ENCODE results near the gene DAAM1. TPM values are rescaled to one million over a fixed set of nuclear protein-coding genes. Genes with fewer than 3 reads are reported as not detected.

DAAM1 gene
- total RNA-seq, 1 donor: 19.5 TPM

GRCh38 chr14:59155886-59156285 is 32.6 kb upstream of the DAAM1 start:
- H3K27ac ChIP-seq (ENCODE audit: low read depth, low read length): no peak overlapping the region
- H3K79me2 ChIP-seq (ENCODE audit: insufficient read depth, low read length): no peaks in the 10 kb centered on the region
- no peaks in the 10 kb centered on the region for H3K36me3 ChIP-seq (ENCODE audit: insufficient read depth, low read length)
- no peaks in the 10 kb centered on the region for H3K9me3 ChIP-seq (ENCODE audit: low read depth, low read length)
- no peak overlapping the region for H2AFZ ChIP-seq (ENCODE audit: low read length)
- no peak overlapping the region for H3K4me2 ChIP-seq (ENCODE audit: insufficient read depth, low read length)
- H4K20me1 ChIP-seq (ENCODE audit: insufficient read depth, low read length): no peaks in the 10 kb centered on the region
- no peaks in the 10 kb centered on the region for H3K4me1 ChIP-seq (ENCODE audit: insufficient read depth, low read length)
- no peak overlapping the region for H3K4me3 ChIP-seq (ENCODE audit: insufficient read depth, low read length)
- peaks cover 12% of the 10 kb centered on the region for H3K27me3 ChIP-seq (ENCODE audit: insufficient read depth, low read length)
- no peak for DNase-seq (ENCODE audit: insufficient read length, low spot score, missing footprints)
- TF ChIP-seq CTCF (IDR thresholded peaks at IDR 0.05; ENCODE audit: extremely low read depth, low read depth, low read length): no peak

- no peak for TF ChIP-seq CTCF (IDR thresholded peaks at IDR 0.05; ENCODE audit: extremely low read depth, low read depth, low read length)
- Histone ChIP-seq H3K9me3 (ENCODE audit: low read depth, low read length) (no peaks in the 10 kb centered on the region), H3K36me3 (ENCODE audit: insufficient read depth, low read length) (no peaks in the 10 kb centered on the region), H3K27ac (ENCODE audit: low read depth, low read length) (no peak overlapping the region), H3K79me2 (ENCODE audit: insufficient read depth, low read length) (no peaks in the 10 kb centered on the region), H3K4me2 (ENCODE audit: insufficient read depth, low read length) (no peak overlapping the region), H3K27me3 (ENCODE audit: insufficient read depth, low read length) (peaks cover 8% of the 10 kb centered on the region), H2AFZ (ENCODE audit: low read length) (no peak overlapping the region), H3K4me1 (ENCODE audit: insufficient read depth, low read length) (peaks cover 9% of the 10 kb centered on the region), H4K20me1 (ENCODE audit: insufficient read depth, low read length) (no peaks in the 10 kb centered on the region), H3K4me3 (ENCODE audit: insufficient read depth, low read length) (no peak overlapping the region)
- DNase-seq (ENCODE audit: insufficient read length, low spot score, missing footprints): no peak
Measured at GRCh38 chr14:59159169-59159568, 29.3 kb upstream of the DAAM1 start.

GRCh38 chr14:59160506-59160905 is 28.0 kb upstream of the DAAM1 start:
- Histone ChIP-seq H3K36me3 (ENCODE audit: insufficient read depth, low read length) (no peaks in the 10 kb centered on the region), H3K4me1 (ENCODE audit: insufficient read depth, low read length) (peaks cover 9% of the 10 kb centered on the region), H3K79me2 (ENCODE audit: insufficient read depth, low read length) (no peaks in the 10 kb centered on the region), H3K4me3 (ENCODE audit: insufficient read depth, low read length) (no peak overlapping the region), H3K9me3 (ENCODE audit: low read depth, low read length) (no peaks in the 10 kb centered on the region), H4K20me1 (ENCODE audit: insufficient read depth, low read length) (no peaks in the 10 kb centered on the region), H3K27me3 (ENCODE audit: insufficient read depth, low read length) (peaks cover 8% of the 10 kb centered on the region), H2AFZ (ENCODE audit: low read length) (no peak overlapping the region), H3K4me2 (ENCODE audit: insufficient read depth, low read length) (no peak overlapping the region), H3K27ac (ENCODE audit: low read depth, low read length) (no peak overlapping the region)
- peak; percentile 42 for DNase-seq (ENCODE audit: insufficient read length, low spot score, missing footprints)
- no peak for TF ChIP-seq CTCF (IDR thresholded peaks at IDR 0.05; ENCODE audit: extremely low read depth, low read depth, low read length)

GRCh38 chr14:59161561-59162175 is 26.8 kb upstream of the DAAM1 start:
- no peaks in the 10 kb centered on the region for H3K79me2 ChIP-seq (ENCODE audit: insufficient read depth, low read length)
- no peak for TF ChIP-seq CTCF (IDR thresholded peaks at IDR 0.05; ENCODE audit: extremely low read depth, low read depth, low read length)
- H3K9me3 ChIP-seq (ENCODE audit: low read depth, low read length): no peaks in the 10 kb centered on the region
- peaks cover 8% of the 10 kb centered on the region for H3K27me3 ChIP-seq (ENCODE audit: insufficient read depth, low read length)
- peak overlapping the region; percentile 87 for H3K4me2 ChIP-seq (ENCODE audit: insufficient read depth, low read length)
- peak; percentile 22 for DNase-seq (ENCODE audit: insufficient read length, low spot score, missing footprints)
- peak overlapping the region; percentile 83 for H2AFZ ChIP-seq (ENCODE audit: low read length)
- no peaks in the 10 kb centered on the region for H3K36me3 ChIP-seq (ENCODE audit: insufficient read depth, low read length)
- H3K4me3 ChIP-seq (ENCODE audit: insufficient read depth, low read length): peak overlapping the region; percentile 52
- H4K20me1 ChIP-seq (ENCODE audit: insufficient read depth, low read length): no peaks in the 10 kb centered on the region
- H3K27ac ChIP-seq (ENCODE audit: low read depth, low read length): peak overlapping the region; percentile 69
- peaks cover 9% of the 10 kb centered on the region for H3K4me1 ChIP-seq (ENCODE audit: insufficient read depth, low read length)

All from osteoblast (primary cell).